GM12891 (cell line): ENCODE measurements around the gene PLCB1.

Experiments
- PAX5 ChIP-seq: IDR thresholded peaks from 2 replicates; pipeline ENCODE4 v1.6.1; 2011; ENCODE audit warnings: low read length, moderate library complexity, mild to moderate bottlenecking; ENCODE audit not compliant: insufficient read depth, severe bottlenecking
- POLR2A ChIP-seq: IDR thresholded peaks from 2 replicates; pipeline ENCODE4 v1.6.1; 2011; ENCODE audit warnings: low read depth, low read length, control low read depth
- POLR2AphosphoS5 ChIP-seq: IDR thresholded peaks from 2 replicates; pipeline ENCODE4 v1.6.1; 2011; ENCODE audit warnings: low read depth, low read length, control low read depth
- POU2F2 ChIP-seq: IDR thresholded peaks from 2 replicates; pipeline ENCODE4 v1.6.1; 2011; ENCODE audit warnings: low read depth, mild to moderate bottlenecking, control low read depth, low read length, moderate library complexity
- SPI1 ChIP-seq: IDR thresholded peaks from 2 replicates; pipeline ENCODE4 v1.6.1; 2011; ENCODE audit warnings: low read depth, low read length, control low read depth
- TAF1 ChIP-seq: IDR thresholded peaks from 2 replicates; pipeline ENCODE4 v1.6.1; 2011; ENCODE audit warnings: low read depth, low read length, control low read depth

GRCh38 chr20:8706961-8707700, 575.1 kb downstream of the PLCB1 start:
- TF ChIP-seq POLR2A, result no peak
- TF ChIP-seq POU2F2, result no peak
- TF ChIP-seq TAF1, result no peak
- TF ChIP-seq POLR2AphosphoS5, result no peak
- no peak for TF ChIP-seq SPI1
- TF ChIP-seq PAX5, result no peak
